ENCODE data around the gene KCTD11.
"Not testable (repeated sequence)": the region's sequence is repeated elsewhere in the genome, so short reads cannot be mapped to it uniquely, and the experiment has no call there.

Gene KCTD11

DNA sequence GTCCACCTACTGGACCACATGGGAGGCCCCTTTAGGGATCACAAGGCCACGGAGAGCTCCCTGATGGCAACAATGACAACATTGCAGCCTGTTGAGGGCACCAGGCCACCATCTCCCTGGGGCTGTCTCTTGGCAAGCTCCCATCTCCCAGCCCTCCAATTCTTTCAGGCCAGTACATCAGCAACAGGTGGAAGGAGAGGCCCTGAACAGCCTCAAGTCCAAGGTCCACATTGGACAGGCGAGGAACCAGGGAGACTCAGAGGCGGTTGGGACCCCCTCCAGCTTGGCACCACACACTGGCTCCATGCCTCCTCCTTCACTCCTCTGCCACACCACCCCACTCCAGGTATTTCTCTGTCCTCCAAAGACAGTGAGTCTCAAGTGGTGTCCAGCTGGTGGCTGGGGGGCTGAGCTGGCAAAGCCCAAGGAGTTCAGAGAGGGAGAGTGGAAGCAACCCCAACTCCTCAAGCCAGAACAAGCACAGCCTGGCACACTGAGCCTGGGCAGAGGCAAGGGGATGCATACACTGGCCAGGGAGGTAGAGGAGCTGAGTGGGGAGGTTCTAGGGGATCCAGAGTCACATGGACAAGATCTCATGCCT, 16.9 kb upstream of the KCTD11 start:
- no peaks in the 10 kb centered on the region for H3K36me3 ChIP-seq (ENCODE audit: insufficient read depth, low read length)
- no peak overlapping the region for H3K9ac ChIP-seq (ENCODE audit: low read depth, low read length)
- 90% methylated on average over 3 of the region's 3 CpGs for WGBS
- H3K4me1 ChIP-seq (ENCODE audit: insufficient read depth, low read length): peaks cover 23% of the 10 kb centered on the region
- no peak overlapping the region for H3K4me3 ChIP-seq (ENCODE audit: low read length)
- no peaks in the 10 kb centered on the region for H3K27me3 ChIP-seq (ENCODE audit: insufficient read depth, low read length)
- H3K27ac ChIP-seq (ENCODE audit: low read depth, low read length): no peak overlapping the region
- H3K9me3 ChIP-seq (ENCODE audit: insufficient read depth, low read depth, low read length): no peaks in the 10 kb centered on the region

GRCh38 chr17:7335765-7336164, 16.2 kb upstream of the KCTD11 start:
- H3K4me3 ChIP-seq (ENCODE audit: low read length); H3K36me3 ChIP-seq (ENCODE audit: insufficient read depth, low read length); H3K27ac ChIP-seq (ENCODE audit: low read depth, low read length); H3K9me3 ChIP-seq (ENCODE audit: insufficient read depth, low read depth, low read length); H3K9ac ChIP-seq (ENCODE audit: low read depth, low read length); H3K27me3 ChIP-seq (ENCODE audit: insufficient read depth, low read length): not testable (repeated sequence)
- peaks cover 18% of the 10 kb centered on the region for H3K4me1 ChIP-seq (ENCODE audit: insufficient read depth, low read length)
- 92% methylated on average over 13 of the region's 13 CpGs for WGBS

- Histone ChIP-seq H3K4me1 (ENCODE audit: insufficient read depth, low read length) (peaks cover 16% of the 10 kb centered on the region), H3K9me3 (ENCODE audit: insufficient read depth, low read depth, low read length) (no peaks in the 10 kb centered on the region), H3K4me3 (ENCODE audit: low read length) (peak within 1 kb of the TSS; percentile 25), H3K9ac (ENCODE audit: low read depth, low read length) (peak within 1 kb of the TSS; percentile 28), H3K36me3 (ENCODE audit: insufficient read depth, low read length) (no peaks in the 10 kb centered on the region), H3K27ac (ENCODE audit: low read depth, low read length) (peak within 1 kb of the TSS; percentile 71), H3K27me3 (ENCODE audit: insufficient read depth, low read length) (no peaks in the 10 kb centered on the region)
- WGBS: 56% methylated on average over 16 of the region's 17 CpGs
Observed at GRCh38 chr17:7336240-7337175, 15.5 kb upstream of the KCTD11 start, which contains the start of gene ACAP1. Gene ACAP1, plus strand, starts transcription at chr17:7336529. Its CDS starts 206 bp downstream, at chr17:7336735.

DNA sequence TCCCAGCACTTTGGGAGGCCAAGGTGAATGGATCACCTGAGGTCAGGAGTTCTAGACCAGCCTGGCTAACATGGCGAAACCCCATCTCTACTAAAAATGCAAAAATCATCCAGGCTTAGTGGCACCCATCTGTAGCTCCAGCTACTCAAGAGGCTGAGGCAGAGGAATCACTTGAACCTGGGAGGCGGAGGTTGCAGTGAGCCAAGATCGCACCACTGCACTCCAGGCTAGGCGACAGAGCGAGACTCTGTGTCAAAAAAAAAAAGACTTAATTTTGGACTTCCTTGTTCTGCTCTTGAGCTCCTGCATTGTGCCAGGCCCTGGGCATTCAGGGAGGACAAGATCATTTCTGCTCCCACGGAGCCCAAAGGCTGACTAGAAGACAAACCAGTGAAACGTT, 14.4 kb upstream of the KCTD11 start:
- not testable (repeated sequence) for H3K27me3 ChIP-seq (ENCODE audit: insufficient read depth, low read length); H3K9ac ChIP-seq (ENCODE audit: low read depth, low read length); H3K27ac ChIP-seq (ENCODE audit: low read depth, low read length); H3K36me3 ChIP-seq (ENCODE audit: insufficient read depth, low read length); H3K4me3 ChIP-seq (ENCODE audit: low read length); H3K9me3 ChIP-seq (ENCODE audit: insufficient read depth, low read depth, low read length)
- H3K4me1 ChIP-seq (ENCODE audit: insufficient read depth, low read length): peaks cover 13% of the 10 kb centered on the region
- WGBS: 89% methylated on average over 7 of the region's 7 CpGs

GRCh38 chr17:7340179-7340578, 11.8 kb upstream of the KCTD11 start:
- Histone ChIP-seq H3K27ac (ENCODE audit: low read depth, low read length) (no peak overlapping the region), H3K9ac (ENCODE audit: low read depth, low read length) (no peak overlapping the region), H3K36me3 (ENCODE audit: insufficient read depth, low read length) (no peaks in the 10 kb centered on the region), H3K9me3 (ENCODE audit: insufficient read depth, low read depth, low read length) (no peaks in the 10 kb centered on the region), H3K4me3 (ENCODE audit: low read length) (no peak overlapping the region), H3K27me3 (ENCODE audit: insufficient read depth, low read length) (no peaks in the 10 kb centered on the region), H3K4me1 (ENCODE audit: insufficient read depth, low read length) (peaks cover 13% of the 10 kb centered on the region)
- 90% methylated on average over 1 of the region's 2 CpGs for WGBS

GRCh38 chr17:7341842-7342241, 10.1 kb upstream of the KCTD11 start:
- no peak overlapping the region for H3K9ac ChIP-seq (ENCODE audit: low read depth, low read length)
- H3K27me3 ChIP-seq (ENCODE audit: insufficient read depth, low read length): no peaks in the 10 kb centered on the region
- peaks cover 5% of the 10 kb centered on the region for H3K4me1 ChIP-seq (ENCODE audit: insufficient read depth, low read length)
- no peaks in the 10 kb centered on the region for H3K9me3 ChIP-seq (ENCODE audit: insufficient read depth, low read depth, low read length)
- H3K27ac ChIP-seq (ENCODE audit: low read depth, low read length): no peak overlapping the region
- WGBS: 93% methylated on average over 13 of the region's 13 CpGs
- H3K4me3 ChIP-seq (ENCODE audit: low read length): no peak overlapping the region
- H3K36me3 ChIP-seq (ENCODE audit: insufficient read depth, low read length): no peaks in the 10 kb centered on the region

DNA sequence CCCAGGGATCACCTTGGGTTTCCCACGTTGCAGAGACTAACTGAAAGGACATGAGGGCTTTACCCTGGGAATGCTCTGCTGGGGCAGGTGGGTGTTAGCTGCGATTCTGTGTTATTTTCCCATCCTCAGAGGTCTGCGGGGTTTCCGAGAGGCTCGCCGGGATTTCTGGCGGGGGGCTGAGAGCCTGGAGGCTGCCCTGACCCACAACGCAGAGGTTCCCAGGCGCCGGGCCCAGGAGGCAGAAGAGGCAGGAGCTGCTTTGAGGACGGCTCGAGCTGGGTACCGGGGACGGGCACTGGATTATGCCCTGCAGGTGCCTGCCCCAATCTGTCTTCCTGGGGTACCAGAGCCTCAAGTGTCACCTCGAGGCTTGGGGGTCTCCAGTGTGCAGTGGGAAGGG, 8.7 kb upstream of the KCTD11 start:
- Histone ChIP-seq H3K27ac (ENCODE audit: low read depth, low read length) (no peak overlapping the region), H3K9ac (ENCODE audit: low read depth, low read length) (no peak overlapping the region), H3K4me3 (ENCODE audit: low read length) (no peak overlapping the region), H3K9me3 (ENCODE audit: insufficient read depth, low read depth, low read length) (no peaks in the 10 kb centered on the region), H3K27me3 (ENCODE audit: insufficient read depth, low read length) (no peaks in the 10 kb centered on the region), H3K36me3 (ENCODE audit: insufficient read depth, low read length) (no peaks in the 10 kb centered on the region), H3K4me1 (ENCODE audit: insufficient read depth, low read length) (no peaks in the 10 kb centered on the region)
- 91% methylated on average over 15 of the region's 15 CpGs for WGBS

DNA sequence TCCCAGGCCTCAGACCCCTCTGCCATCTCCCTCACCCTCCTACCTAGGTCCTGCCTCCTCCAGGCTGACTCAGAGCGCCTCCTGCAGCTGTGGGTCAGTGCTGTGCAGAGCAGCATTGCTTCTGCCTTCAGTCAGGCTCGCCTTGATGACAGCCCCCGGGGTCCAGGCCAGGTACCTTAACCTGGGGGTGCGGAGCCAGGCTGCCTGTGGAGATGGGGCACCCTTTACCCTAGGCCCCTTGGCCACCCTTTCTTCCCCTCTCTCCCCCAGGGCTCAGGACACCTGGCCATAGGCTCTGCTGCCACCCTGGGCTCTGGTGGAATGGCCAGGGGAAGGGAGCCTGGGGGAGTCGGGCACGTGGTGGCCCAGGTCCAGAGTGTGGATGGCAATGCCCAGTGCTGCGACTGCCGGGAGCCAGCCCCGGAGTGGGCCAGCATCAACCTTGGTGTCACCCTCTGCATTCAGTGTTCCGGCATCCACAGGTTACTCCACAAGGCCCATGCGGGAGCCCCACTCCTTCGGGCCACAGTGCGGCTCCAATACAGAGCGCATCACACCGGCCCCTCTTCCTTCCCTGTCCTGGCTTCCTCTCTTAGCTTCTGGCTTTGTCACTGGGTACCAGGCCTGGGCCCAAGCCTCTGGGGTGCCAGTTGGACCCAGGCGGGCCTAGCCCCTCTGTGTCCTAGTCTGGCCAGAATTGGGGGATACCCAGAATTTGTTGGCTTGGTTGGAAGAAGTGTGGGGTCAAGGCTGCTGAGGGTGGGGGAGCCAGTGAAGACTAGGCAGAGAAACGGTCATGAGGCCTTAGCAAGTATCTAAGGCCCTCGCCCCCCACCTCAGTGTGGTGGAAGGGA, 5.0 kb upstream of the KCTD11 start:
- Histone ChIP-seq H3K27ac (ENCODE audit: low read depth, low read length) (no peak overlapping the region), H3K36me3 (ENCODE audit: insufficient read depth, low read length) (no peaks in the 10 kb centered on the region), H3K4me1 (ENCODE audit: insufficient read depth, low read length) (peaks cover 9% of the 10 kb centered on the region), H3K9ac (ENCODE audit: low read depth, low read length) (no peak overlapping the region), H3K4me3 (ENCODE audit: low read length) (no peak overlapping the region), H3K9me3 (ENCODE audit: insufficient read depth, low read depth, low read length) (no peaks in the 10 kb centered on the region), H3K27me3 (ENCODE audit: insufficient read depth, low read length) (0 out of 2 replicates have a peak, but pooled peaks cover 3% of the 10 kb centered on the region)
- WGBS: 89% methylated on average over 18 of the region's 18 CpGs

DNA sequence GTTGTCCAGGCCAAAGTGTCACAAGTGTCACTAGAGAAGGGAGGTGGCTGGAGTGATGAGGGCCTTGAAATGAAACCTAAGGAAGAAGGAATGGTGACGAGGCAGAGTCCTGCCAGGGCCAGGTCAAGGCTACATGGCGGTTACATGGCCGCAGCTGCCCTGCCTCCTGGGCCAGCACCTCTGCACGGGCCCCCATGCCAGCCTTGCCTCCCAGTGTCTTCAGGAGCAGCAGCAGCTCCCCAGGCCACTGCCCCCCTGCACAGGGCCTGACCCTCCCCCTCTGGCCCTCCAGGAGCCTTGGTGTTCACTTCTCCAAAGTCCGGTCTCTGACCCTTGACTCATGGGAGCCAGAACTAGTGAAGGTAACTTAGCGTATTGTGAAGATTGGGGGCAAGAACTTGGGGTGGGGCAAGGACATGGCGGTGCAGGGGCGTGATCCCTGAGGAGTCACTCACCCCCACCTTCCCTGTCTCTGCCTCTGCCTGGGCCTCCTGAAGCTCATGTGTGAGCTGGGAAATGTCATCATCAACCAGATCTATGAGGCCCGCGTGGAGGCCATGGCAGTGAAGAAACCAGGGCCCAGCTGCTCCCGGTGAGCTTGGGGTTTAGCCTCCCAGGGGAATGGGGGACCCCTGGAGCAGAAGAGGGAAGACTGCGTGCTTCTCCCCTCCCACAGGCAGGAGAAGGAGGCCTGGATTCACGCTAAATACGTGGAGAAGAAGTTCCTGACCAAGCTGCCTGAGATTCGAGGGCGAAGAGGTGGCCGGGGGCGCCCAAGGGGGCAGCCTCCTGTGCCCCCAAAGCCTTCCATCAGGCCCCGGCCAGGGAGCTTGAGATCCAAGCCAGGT, 4.1 kb upstream of the KCTD11 start:
- no peaks in the 10 kb centered on the region for H3K36me3 ChIP-seq (ENCODE audit: insufficient read depth, low read length)
- no peak overlapping the region for H3K27ac ChIP-seq (ENCODE audit: low read depth, low read length)
- H3K9ac ChIP-seq (ENCODE audit: low read depth, low read length): no peak overlapping the region
- 91% methylated on average over 18 of the region's 19 CpGs for WGBS
- H3K4me3 ChIP-seq (ENCODE audit: low read length): no peak overlapping the region
- H3K4me1 ChIP-seq (ENCODE audit: insufficient read depth, low read length): peaks cover 12% of the 10 kb centered on the region
- H3K27me3 ChIP-seq (ENCODE audit: insufficient read depth, low read length): 0 out of 2 replicates have a peak, but pooled peaks cover 3% of the 10 kb centered on the region
- H3K9me3 ChIP-seq (ENCODE audit: insufficient read depth, low read depth, low read length): no peaks in the 10 kb centered on the region

DNA sequence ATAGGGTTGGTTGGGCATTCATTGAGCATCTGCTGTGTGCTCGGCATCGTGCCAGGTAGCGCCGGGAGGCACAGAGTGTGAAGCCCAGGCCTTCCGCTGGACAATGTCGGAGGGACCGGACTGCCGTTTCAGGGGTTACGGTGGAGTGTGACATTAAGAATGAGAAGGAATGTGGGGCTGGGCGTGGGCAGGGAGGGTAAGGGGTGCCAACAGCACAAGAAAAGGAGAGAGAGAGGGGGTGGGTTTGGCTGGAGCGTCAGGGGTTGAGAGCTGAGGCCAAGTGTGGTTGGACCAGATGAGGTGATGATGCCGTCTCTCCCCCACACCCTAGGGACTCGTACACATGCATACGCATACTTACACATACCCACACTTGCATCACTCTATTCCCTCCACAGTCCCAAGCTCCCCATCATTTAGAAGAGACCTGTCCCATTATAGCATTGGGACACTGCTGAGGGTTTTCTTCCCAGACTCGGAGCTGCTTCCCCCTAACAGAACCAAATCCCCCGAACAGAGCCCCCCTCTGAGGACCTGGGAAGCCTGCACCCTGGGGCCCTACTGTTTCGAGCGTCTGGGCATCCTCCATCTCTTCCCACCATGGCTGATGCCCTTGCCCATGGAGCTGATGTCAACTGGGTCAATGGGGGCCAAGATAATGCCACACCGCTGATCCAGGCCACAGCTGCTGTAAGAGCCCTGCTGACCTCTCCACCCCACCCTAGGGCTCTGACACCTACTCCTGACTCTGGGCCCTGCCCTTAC, 3.3 kb upstream of the KCTD11 start:
- 92% methylated on average over 19 of the region's 19 CpGs for WGBS

More for the DNA sequence above, 3.3 kb upstream of the KCTD11 start:
- H3K4me1 ChIP-seq (ENCODE audit: insufficient read depth, low read length): peaks cover 12% of the 10 kb centered on the region
- 0 out of 2 replicates have a peak, but pooled peaks cover 3% of the 10 kb centered on the region for H3K27me3 ChIP-seq (ENCODE audit: insufficient read depth, low read length)
- H3K36me3 ChIP-seq (ENCODE audit: insufficient read depth, low read length): no peaks in the 10 kb centered on the region
- H3K9ac ChIP-seq (ENCODE audit: low read depth, low read length): no peak overlapping the region
- H3K27ac ChIP-seq (ENCODE audit: low read depth, low read length): no peak overlapping the region
- no peaks in the 10 kb centered on the region for H3K9me3 ChIP-seq (ENCODE audit: insufficient read depth, low read depth, low read length)
- no peak overlapping the region for H3K4me3 ChIP-seq (ENCODE audit: low read length)

Measured in HUES64 (cell line).